OCI-M2 (cell line): Measurements from ENCODE around the gene ATP6V0A1.
A peak's percentile ranks its signal among the peaks of the same experiment; 100 is the strongest.

ENCODE experiments used
- DNase-seq: peaks from one replicate; lab custom pipeline; 2025; ENCODE audit not compliant: unreplicated experiment; lab: John Stamatoyannopoulos, UW

The ATP6V0A1 gene

GRCh38 chr17:42559075-42559474 lies 100.4 kb downstream of the ATP6V0A1 start:
- no peak for DNase-seq

GRCh38 chr17:42560246-42560645 lies 101.6 kb downstream of the ATP6V0A1 start:
- DNase-seq, result no peak

GRCh38 chr17:42561897-42562387 lies 103.3 kb downstream of the ATP6V0A1 start, which contains the start of gene COASY:
COASY (plus strand) TSS chr17:42562148; CDS start chr17:42562623, 475 bp downstream.
- peak; percentile 79 for DNase-seq

- no peak for DNase-seq
Observed at GRCh38 chr17:42562388-42563142, 103.9 kb downstream of the ATP6V0A1 start.

- no peak for DNase-seq
Observed at GRCh38 chr17:42563143-42563509, 104.4 kb downstream of the ATP6V0A1 start.

- DNase-seq, result no peak
Observed at GRCh38 chr17:42563543-42563942, 104.9 kb downstream of the ATP6V0A1 start.

GRCh38 chr17:42563950-42564349 lies 105.3 kb downstream of the ATP6V0A1 start:
- DNase-seq, result no peak

- no peak for DNase-seq
Observed at GRCh38 chr17:42564815-42565522, 106.3 kb downstream of the ATP6V0A1 start.

- DNase-seq, result no peak
Observed at GRCh38 chr17:42565523-42566214, 107.0 kb downstream of the ATP6V0A1 start.

- no peak for DNase-seq
Observed at GRCh38 chr17:42566215-42566882, 107.7 kb downstream of the ATP6V0A1 start.

- peak; percentile 62 for DNase-seq
Observed at GRCh38 chr17:42566883-42567573, 108.3 kb downstream of the ATP6V0A1 start, which contains the start of gene MLX. MLX (plus strand) TSS chr17:42567100; CDS start chr17:42567125, 25 bp downstream.

- DNase-seq, result no peak
Observed at GRCh38 chr17:42568341-42569111, 109.8 kb downstream of the ATP6V0A1 start.

GRCh38 chr17:42571435-42572225 lies 113.0 kb downstream of the ATP6V0A1 start:
- DNase-seq, result no peak
